B cell (primary cell): ENCODE results near the gene CLCNKB. TPM values are rescaled to one million over a fixed set of nuclear protein-coding genes. Genes with fewer than 3 reads are reported as not detected.

Experiments used
- ATAC-seq: fragments of 200-7000 bp; cut with Tn5 transposase; one replicate; pipeline ENCODE4 v1.10.0; 2021; ENCODE audit warnings: low read depth, mild to moderate bottlenecking, moderate number of reproducible peaks, moderate library complexity
- CTCF ChIA-PET: fragments of 350-600 bp; sonication (Branson Sonifier 250); formaldehyde crosslinking; loops from one replicate; lab custom pipeline; 2021; ENCODE audit warnings: antibody characterized with exemption, inconsistent platforms; lab: Charles Lee
- POLR2A ChIA-PET: fragments of 350-600 bp; sonication (Branson Sonifier 250); formaldehyde crosslinking; loops from one replicate; lab custom pipeline; 2021; ENCODE audit warnings: antibody characterized with exemption; lab: Charles Lee
- DNase-seq: peaks from one replicate; pipeline ENCODE4 v3.0.0; 2013
- H2AFZ ChIP-seq: 2 replicates; pipeline ENCODE4 v1.6.1; 2012; ENCODE audit warnings: mild to moderate bottlenecking, low read depth, low read length; ENCODE audit not compliant: insufficient read depth, poor library complexity, severe bottlenecking
- H3K27ac ChIP-seq, 2 donors: 1 replicate in 1 of 2; 2 replicates in 1 of 2; pipeline ENCODE4 v1.5.1; 2012 to 2013; ENCODE audit warnings: low read length in 2 of 2, mild to moderate bottlenecking in 2 of 2, moderate library complexity in 1 of 2
- H3K27me3 ChIP-seq, 4 experiments: fragments of 200-600 bp in 1 of 4; sonication (generic) in 1 of 4; replicated peaks in 1 of 4; 1 replicate in 2 of 4; 2 replicates in 2 of 4; pipeline versions ENCODE4 v1.6.1 to v1.7.0; 2013 to 2016; ENCODE audit warnings: low read length in 3 of 4, mild to moderate bottlenecking in 2 of 4, mixed read lengths in 1 of 4, moderate library complexity in 1 of 4; ENCODE audit not compliant: insufficient read depth in 4 of 4, control insufficient read depth in 3 of 4; ENCODE audit errors: control extremely low read depth in 1 of 4
- H3K36me3 ChIP-seq, 2 experiments: replicated peaks in 1 of 2; 1 replicate in 1 of 2; 2 replicates in 1 of 2; pipeline versions ENCODE4 v1.6.1 to v1.7.1; 2013; ENCODE audit warnings: low read length in 1 of 2; ENCODE audit not compliant: insufficient read depth in 2 of 2, control insufficient read depth in 1 of 2; ENCODE audit errors: control extremely low read depth in 1 of 2, extremely low read depth in 1 of 2
- H3K4me1 ChIP-seq, 2 donors: fragments of 200-600 bp in 1 of 2; sonication (generic) in 1 of 2; 1 replicate in 1 of 2; 2 replicates in 1 of 2; pipeline versions ENCODE4 v1.5.1 to v1.6.1; 2013 to 2017; ENCODE audit warnings: low read length in 2 of 2; ENCODE audit not compliant: control insufficient read depth in 2 of 2, insufficient read depth in 2 of 2
- H3K4me2 ChIP-seq: replicated peaks from 2 replicates; pipeline ENCODE3; 2012; ENCODE audit warnings: mild to moderate bottlenecking, low read depth, low read length; ENCODE audit not compliant: poor library complexity, severe bottlenecking
- H3K4me3 ChIP-seq, 5 experiments: fragments of 200-600 bp in 1 of 5; sonication (generic) in 1 of 5; 1 replicate in 3 of 5; 2 replicates in 2 of 5; pipeline versions ENCODE4 v1.5.1 to v1.7.0; 2011 to 2016; ENCODE audit warnings: low read length in 4 of 5, mild to moderate bottlenecking in 4 of 5, low read depth in 2 of 5, control low read depth in 1 of 5, moderate library complexity in 1 of 5; ENCODE audit not compliant: insufficient read depth in 1 of 5; ENCODE audit errors: control extremely low read depth in 1 of 5, extremely low read depth in 1 of 5
- H3K79me2 ChIP-seq: fragments of 200-600 bp; sonication (generic); one replicate; pipeline ENCODE4 v1.6.0; 2016; ENCODE audit warnings: low read length; ENCODE audit not compliant: control insufficient read depth, insufficient read depth
- H3K9ac ChIP-seq: fragments of 200-600 bp; sonication (generic); 2 replicates; pipeline ENCODE4 v1.6.1; 2017; ENCODE audit warnings: mild to moderate bottlenecking, low read length, moderate library complexity
- H3K9me3 ChIP-seq, 3 donors: one replicate each; pipeline versions ENCODE4 v1.6.1 to v1.7.1; 2013; ENCODE audit warnings: low read length in 2 of 3; ENCODE audit not compliant: control insufficient read depth in 2 of 3, insufficient read depth in 1 of 3; ENCODE audit errors: control extremely low read depth in 1 of 3
- H4K20me1 ChIP-seq: 2 replicates; pipeline ENCODE4 v1.6.0; 2012; ENCODE audit warnings: mild to moderate bottlenecking, low read length; ENCODE audit not compliant: insufficient read depth, control insufficient read depth, poor library complexity, severe bottlenecking
- H3K27ac Mint-ChIP-seq: one replicate; pipeline ENCODE4 v1.8.0; 2021; ENCODE audit warnings: mixed read lengths
- H3K27me3 Mint-ChIP-seq: one replicate; pipeline ENCODE4 v1.8.0; 2021; ENCODE audit warnings: mixed read lengths
- H3K4me1 Mint-ChIP-seq: one replicate; pipeline ENCODE4 v1.8.0; 2021; ENCODE audit warnings: mixed read lengths
- H3K4me3 Mint-ChIP-seq: one replicate; pipeline ENCODE4 v1.8.0; 2021; ENCODE audit warnings: mixed read lengths
- H3K9me3 Mint-ChIP-seq: one replicate; pipeline ENCODE4 v1.8.0; 2022; ENCODE audit warnings: mixed read lengths; ENCODE audit not compliant: insufficient read depth
- EZH2 ChIP-seq: IDR thresholded peaks from 2 replicates; pipeline ENCODE4 v1.6.1; 2012; ENCODE audit warnings: borderline replicate concordance, low read depth, mild to moderate bottlenecking, moderate library complexity, low read length; ENCODE audit not compliant: insufficient read depth, poor library complexity, severe bottlenecking
- WGBS: methylation state at CpG from one replicate; pipeline ENCODE4 v1.1.5; 2013; ENCODE audit warnings: missing lambda C conversion rate; ENCODE audit not compliant: insufficient coverage; 5-methylcytosine and 5-hydroxymethylcytosine counted together
- intact Hi-C: fragments of 100-400 bp; cut with micrococcal nuclease; formaldehyde crosslinking; loops from one replicate; pipeline ENCODE4 v1.10.0; 2022
- polyA plus RNA-seq: library from polyadenylated mRNA; depleted of rRNA; stranded (reverse); fragments of >200 nt; gene quantifications from 2 replicates; pipeline ENCODE4 v1.2.3, GENCODE V29; 2012
- total RNA-seq, 2 donors: library from RNA; stranded (reverse); fragments of 120-200 nt in 1 of 2; gene quantifications; 1 replicate in 1 of 2; 2 replicates in 1 of 2; pipeline versions ENCODE4 v1.2.3 to v1.2.4, GENCODE V29; 2013 to 2022
- TF ChIP-seq, protein P1 (sequence below): fragments of 200-600 bp; IDR thresholded peaks from one replicate; pipeline ENCODE4 v1.8.0; 2022; ENCODE audit warnings: antibody characterized with exemption, mild to moderate bottlenecking

Gene CLCNKB
- total and polyA plus RNA-seq, 2 donors (not counting 1 experiment from before 2014, with no cell fraction given): not detected

DNA sequence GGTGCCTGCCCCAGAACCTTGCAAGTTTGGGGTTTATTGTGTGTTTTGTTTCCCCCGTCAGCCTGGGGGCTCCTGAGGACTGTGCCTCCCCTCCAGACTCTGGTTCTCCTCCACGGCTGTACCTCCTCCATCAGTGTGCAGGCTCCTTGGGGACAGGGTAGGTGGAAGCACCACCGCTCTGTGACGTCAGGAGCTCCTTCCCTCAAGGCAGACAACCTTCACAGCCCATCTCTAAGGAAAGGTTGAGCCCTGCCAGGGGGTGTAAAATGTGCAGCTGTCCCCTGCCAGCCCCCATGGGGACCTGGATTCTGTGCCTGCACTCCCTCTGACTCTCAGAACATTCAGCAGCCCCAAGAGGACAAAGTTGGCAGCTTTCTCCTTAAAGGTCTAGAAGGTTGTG lies 25.3 kb upstream of the CLCNKB start:
- no peak overlapping the region for H3K27ac ChIP-seq
- DNase-seq (no peak), ATAC-seq (no peak)
- ChIA-PET CTCF (interaction anchor here (1.3 to 3.6 kb wide), 2 partner anchors 8 to 10 kb away, joined by 4 to 15 read pairs; no protein-coding TSS in a partner anchor), POLR2A (no interaction called here)
- Mint-ChIP-seq H3K9me3 (no peaks in the 10 kb centered on the region), H3K4me3 (no peak overlapping the region), H3K27ac (no peak overlapping the region), H3K4me1 (peaks cover 21% of the 10 kb centered on the region), H3K27me3 (peaks cover 8% of the 10 kb centered on the region)
- no peaks in the 10 kb centered on the region for H3K79me2 ChIP-seq
- intact Hi-C loops: no loop called here
- no peak overlapping the region for H3K4me2 ChIP-seq
- no peaks in the 10 kb centered on the region for H4K20me1 ChIP-seq
- no peak overlapping the region for H3K4me3 ChIP-seq
- TF ChIP-seq EZH2: no peak
- TF ChIP-seq, protein P1, sequence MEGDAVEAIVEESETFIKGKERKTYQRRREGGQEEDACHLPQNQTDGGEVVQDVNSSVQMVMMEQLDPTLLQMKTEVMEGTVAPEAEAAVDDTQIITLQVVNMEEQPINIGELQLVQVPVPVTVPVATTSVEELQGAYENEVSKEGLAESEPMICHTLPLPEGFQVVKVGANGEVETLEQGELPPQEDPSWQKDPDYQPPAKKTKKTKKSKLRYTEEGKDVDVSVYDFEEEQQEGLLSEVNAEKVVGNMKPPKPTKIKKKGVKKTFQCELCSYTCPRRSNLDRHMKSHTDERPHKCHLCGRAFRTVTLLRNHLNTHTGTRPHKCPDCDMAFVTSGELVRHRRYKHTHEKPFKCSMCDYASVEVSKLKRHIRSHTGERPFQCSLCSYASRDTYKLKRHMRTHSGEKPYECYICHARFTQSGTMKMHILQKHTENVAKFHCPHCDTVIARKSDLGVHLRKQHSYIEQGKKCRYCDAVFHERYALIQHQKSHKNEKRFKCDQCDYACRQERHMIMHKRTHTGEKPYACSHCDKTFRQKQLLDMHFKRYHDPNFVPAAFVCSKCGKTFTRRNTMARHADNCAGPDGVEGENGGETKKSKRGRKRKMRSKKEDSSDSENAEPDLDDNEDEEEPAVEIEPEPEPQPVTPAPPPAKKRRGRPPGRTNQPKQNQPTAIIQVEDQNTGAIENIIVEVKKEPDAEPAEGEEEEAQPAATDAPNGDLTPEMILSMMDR: no peak
- H3K9me3 ChIP-seq: no peaks in the 10 kb centered on the region
- no peaks in the 10 kb centered on the region for H3K36me3 ChIP-seq
- H3K27me3 ChIP-seq: no peaks in the 10 kb centered on the region
- H3K4me1 ChIP-seq: peaks cover 11 to 20% of the 10 kb centered on the region in 2 donors
- no peak overlapping the region for H2AFZ ChIP-seq
- WGBS: no CpG with 5 or more reads among the region's 4 CpGs
- H3K9ac ChIP-seq: no peak overlapping the region

DNA sequence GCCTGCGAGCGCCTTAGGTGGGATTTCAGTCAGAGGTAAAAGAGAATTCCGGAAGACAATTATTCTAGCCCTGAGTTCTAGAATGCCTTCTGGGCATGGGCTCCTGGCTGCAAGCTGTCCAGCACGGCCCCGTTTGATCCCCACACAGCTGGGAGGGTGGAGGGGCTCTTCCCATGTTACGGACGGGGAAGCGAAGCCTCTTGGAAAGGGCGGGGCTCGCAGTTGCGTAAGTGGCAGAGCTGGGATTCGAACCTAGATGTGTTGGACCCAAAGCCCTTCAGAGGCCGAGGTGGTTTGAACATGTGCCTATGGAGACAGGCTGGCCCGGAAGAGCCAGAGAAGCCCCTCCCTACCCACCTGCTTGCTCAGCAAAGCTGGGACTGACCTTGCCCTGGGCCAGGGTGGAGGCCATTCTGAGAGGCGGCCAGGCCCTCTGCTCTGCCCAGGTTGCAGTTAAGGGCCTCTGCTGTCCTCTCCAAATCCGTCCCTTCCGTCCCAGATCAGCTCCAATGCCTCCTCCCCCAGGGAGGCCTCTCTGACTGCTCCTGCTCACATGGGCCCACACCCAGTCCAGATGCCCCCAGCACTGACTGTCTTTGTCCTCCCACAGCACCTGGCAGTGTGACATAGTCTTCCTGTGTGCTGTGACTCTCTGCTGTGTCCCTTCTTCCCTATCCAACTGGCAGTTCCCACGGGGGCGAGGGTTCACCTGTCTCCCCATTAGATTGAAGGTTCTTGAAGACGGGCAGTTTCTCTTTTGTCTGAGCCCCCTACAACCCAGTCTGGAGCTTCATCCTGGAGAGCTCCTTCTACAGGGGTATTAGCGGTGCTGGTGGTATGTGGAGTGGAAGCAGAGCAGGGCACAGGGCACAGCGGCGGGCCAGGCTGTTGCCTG lies 24.6 kb upstream of the CLCNKB start:
- peaks cover 15% of the 10 kb centered on the region for H3K4me1 Mint-ChIP-seq
- Histone ChIP-seq H3K9ac (no peak overlapping the region), H3K4me1 (peaks cover 11 to 14% of the 10 kb centered on the region in 2 donors), H3K27ac (no peak overlapping the region), H3K79me2 (no peaks in the 10 kb centered on the region), H3K36me3 (no peaks in the 10 kb centered on the region), H3K4me3 (no peak overlapping the region), H2AFZ (no peak overlapping the region), H4K20me1 (no peaks in the 10 kb centered on the region), H3K27me3 (no peaks in the 10 kb centered on the region), H3K9me3 (no peaks in the 10 kb centered on the region), H3K4me2 (no peak overlapping the region)
- ChIA-PET CTCF (interaction anchor here (0.7 to 3.6 kb wide), 4 partner anchors 9 to 227 kb away, joined by 3 to 15 read pairs (median 4); no protein-coding TSS in a partner anchor), POLR2A (no interaction called here)
- peaks cover 8% of the 10 kb centered on the region for H3K27me3 Mint-ChIP-seq
- intact Hi-C loops: no loop called here
- H3K27ac Mint-ChIP-seq: no peak overlapping the region
- no peak for TF ChIP-seq EZH2
- TF ChIP-seq, protein P1: no peak
- no peak overlapping the region for H3K4me3 Mint-ChIP-seq
- no peak for ATAC-seq
- DNase-seq: no peak
- WGBS: 96% methylated on average over 20 of the region's 23 CpGs
- no peaks in the 10 kb centered on the region for H3K9me3 Mint-ChIP-seq
